ENCODE measurements around the gene DNMT1.

The DNMT1 gene

GRCh38 chr19:10107254-10107653, 87.5 kb downstream of the DNMT1 start:
- no peaks in the 10 kb centered on the region for H3K9me3 ChIP-seq
- no peak overlapping the region for H3K4me3 ChIP-seq (ENCODE audit: low read depth in 1 of 2, low read length in 1 of 2)
- TF ChIP-seq CTCF (IDR thresholded peaks at IDR 0.05), result no peak
- peaks cover 38 to 42% of the 10 kb centered on the region in 2 experiments for H3K4me1 ChIP-seq (ENCODE audit: control insufficient read depth in 1 of 2, insufficient read depth in 1 of 2, low read depth in 1 of 2, low read length in 1 of 2)
- peaks cover 8% of the 10 kb centered on the region for H3K36me3 ChIP-seq
- no peak overlapping the region for H3K27ac ChIP-seq
- H3K27me3 ChIP-seq, result no peaks in the 10 kb centered on the region

GRCh38 chr19:10106100-10106936, 88.4 kb downstream of the DNMT1 start, which contains the start of gene PPAN:
Gene PPAN (plus strand): TSS chr19:10106362. CDS start chr19:10106395, 33 bp downstream.
- Histone ChIP-seq H3K36me3 (peaks cover 8% of the 10 kb centered on the region), H3K27me3 (no peaks in the 10 kb centered on the region), H3K4me3 (ENCODE audit: low read depth in 1 of 2, low read length in 1 of 2) (peak within 1 kb of the TSS; percentile 63 to 66), H3K27ac (peak within 1 kb of the TSS; percentile 59), H3K9me3 (no peaks in the 10 kb centered on the region), H3K4me1 (ENCODE audit: control insufficient read depth in 1 of 2, insufficient read depth in 1 of 2, low read depth in 1 of 2, low read length in 1 of 2) (peaks cover 32 to 41% of the 10 kb centered on the region in 2 experiments)
- TF ChIP-seq CTCF (IDR thresholded peaks at IDR 0.05), result peak; percentile 36

GRCh38 chr19:10105509-10106099, 89.1 kb downstream of the DNMT1 start:
- H3K4me3 ChIP-seq (ENCODE audit: low read depth in 1 of 2, low read length in 1 of 2), result peak overlapping the region; percentile 63 to 66

GRCh38 chr19:10104665-10105508, 89.9 kb downstream of the DNMT1 start:
- H3K4me1 ChIP-seq (ENCODE audit: control insufficient read depth in 1 of 2, insufficient read depth in 1 of 2, low read depth in 1 of 2, low read length in 1 of 2), result peaks cover 25 to 34% of the 10 kb centered on the region in 2 experiments
- no peaks in the 10 kb centered on the region for H3K27me3 ChIP-seq
- peaks cover 5% of the 10 kb centered on the region for H3K36me3 ChIP-seq
- H3K4me3 ChIP-seq (ENCODE audit: low read depth in 1 of 2, low read length in 1 of 2), result no peak overlapping the region
- no peak for TF ChIP-seq CTCF (IDR thresholded peaks at IDR 0.05)
- peak overlapping the region; percentile 10 for H3K27ac ChIP-seq
- H3K9me3 ChIP-seq, result no peaks in the 10 kb centered on the region

More at GRCh38 chr19:10105509-10106099, 89.1 kb downstream of the DNMT1 start:
- Histone ChIP-seq H3K4me1 (ENCODE audit: control insufficient read depth in 1 of 2, insufficient read depth in 1 of 2, low read depth in 1 of 2, low read length in 1 of 2) (peaks cover 25 to 35% of the 10 kb centered on the region in 2 experiments), H3K27ac (peak overlapping the region; percentile 59), H3K36me3 (peaks cover 8% of the 10 kb centered on the region), H3K9me3 (no peaks in the 10 kb centered on the region), H3K27me3 (no peaks in the 10 kb centered on the region)
- no peak for TF ChIP-seq CTCF (IDR thresholded peaks at IDR 0.05)

- Histone ChIP-seq H3K27ac (no peak overlapping the region), H3K4me1 (ENCODE audit: control insufficient read depth in 1 of 2, insufficient read depth in 1 of 2, low read depth in 1 of 2, low read length in 1 of 2) (peaks cover 25 to 34% of the 10 kb centered on the region in 2 experiments), H3K9me3 (no peaks in the 10 kb centered on the region), H3K36me3 (no peaks in the 10 kb centered on the region), H3K27me3 (no peaks in the 10 kb centered on the region), H3K4me3 (ENCODE audit: low read depth in 1 of 2, low read length in 1 of 2) (no peak overlapping the region)
- TF ChIP-seq CTCF (IDR thresholded peaks at IDR 0.05), result no peak
Observed at GRCh38 chr19:10104130-10104513, 90.6 kb downstream of the DNMT1 start.

Measured in neutrophil (primary cell).